Hypothalamus (tissue), 51 donors: Measurements from ENCODE around the gene RETN.

Source experiments
- DNase-seq, 51 donors: peaks; one replicate each; lab custom pipeline; 2025; lab: John Stamatoyannopoulos, UW

Gene RETN

GRCh38 chr19:7655581-7655980 is 13.3 kb upstream of the RETN start:
- no peak for DNase-seq

- DNase-seq = no peak
Observed at GRCh38 chr19:7657131-7657751, 11.6 kb upstream of the RETN start.

- peak in 25 of 51 donors; percentile 1 to 58 (median 17) for DNase-seq
Observed at GRCh38 chr19:7658219-7658686, 10.6 kb upstream of the RETN start.

GRCh38 chr19:7661744-7662538 is 6.9 kb upstream of the RETN start:
- no peak for DNase-seq

GRCh38 chr19:7662657-7663056 is 6.2 kb upstream of the RETN start:
- no peak for DNase-seq

GRCh38 chr19:7663706-7664105 is 5.1 kb upstream of the RETN start:
- no peak for DNase-seq

- no peak for DNase-seq
Observed at GRCh38 chr19:7665076-7665475, 3.8 kb upstream of the RETN start.

- no peak for DNase-seq
Observed at GRCh38 chr19:7669641-7670040, 792 bp downstream of the RETN start.

GRCh38 chr19:7670150-7670783 is 1.4 kb downstream of the RETN start:
- DNase-seq = peak in 22 of 51 donors; percentile 2 to 47 (median 22)

GRCh38 chr19:7670790-7671189 is 1.9 kb downstream of the RETN start:
- no peak for DNase-seq

- DNase-seq = no peak
Observed at GRCh38 chr19:7672522-7672921, 3.7 kb downstream of the RETN start.

GRCh38 chr19:7674010-7675005 is 5.5 kb downstream of the RETN start:
- DNase-seq = peak in 8 of 51 donors; percentile 2 to 47 (median 8)

GRCh38 chr19:7676376-7676775 is 7.5 kb downstream of the RETN start:
- no peak for DNase-seq

- no peak for DNase-seq
Observed at GRCh38 chr19:7676854-7677253, 8.0 kb downstream of the RETN start, which contains the start of gene MCEMP1. Gene MCEMP1, plus strand, starts transcription at chr19:7677090. Its CDS starts 31 bp downstream, at chr19:7677121.

- no peak for DNase-seq
Observed at GRCh38 chr19:7677669-7678311, 8.9 kb downstream of the RETN start.

GRCh38 chr19:7678971-7679751 is 10.3 kb downstream of the RETN start:
- DNase-seq = peak in 7 of 51 donors; percentile 0 to 32 (median 8)

GRCh38 chr19:7679771-7680605 is 11.1 kb downstream of the RETN start:
- no peak for DNase-seq
